ENCODE measurements around the gene SOX1.

DNA sequence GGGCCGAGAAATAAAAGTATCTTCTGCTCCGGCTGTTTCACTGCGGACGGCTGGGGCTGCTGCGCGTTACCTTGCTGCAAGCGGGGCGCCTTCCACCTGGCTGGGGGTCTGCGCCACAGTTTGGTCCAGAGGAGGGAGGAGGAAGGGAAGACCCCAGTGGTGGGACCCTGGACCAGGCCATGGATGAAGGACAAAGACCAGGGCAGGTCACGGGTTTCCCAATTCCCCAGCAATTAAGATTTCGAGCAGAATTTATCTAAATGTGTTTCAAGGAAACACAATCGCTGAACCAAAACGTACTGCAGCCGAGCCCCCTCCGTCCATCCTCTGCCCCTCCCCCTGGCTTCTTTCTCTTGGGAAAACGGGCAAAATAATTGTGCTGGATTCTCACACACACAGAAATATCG, 2.9 kb downstream of the SOX1 start:
- TF ChIP-seq, protein P1, sequence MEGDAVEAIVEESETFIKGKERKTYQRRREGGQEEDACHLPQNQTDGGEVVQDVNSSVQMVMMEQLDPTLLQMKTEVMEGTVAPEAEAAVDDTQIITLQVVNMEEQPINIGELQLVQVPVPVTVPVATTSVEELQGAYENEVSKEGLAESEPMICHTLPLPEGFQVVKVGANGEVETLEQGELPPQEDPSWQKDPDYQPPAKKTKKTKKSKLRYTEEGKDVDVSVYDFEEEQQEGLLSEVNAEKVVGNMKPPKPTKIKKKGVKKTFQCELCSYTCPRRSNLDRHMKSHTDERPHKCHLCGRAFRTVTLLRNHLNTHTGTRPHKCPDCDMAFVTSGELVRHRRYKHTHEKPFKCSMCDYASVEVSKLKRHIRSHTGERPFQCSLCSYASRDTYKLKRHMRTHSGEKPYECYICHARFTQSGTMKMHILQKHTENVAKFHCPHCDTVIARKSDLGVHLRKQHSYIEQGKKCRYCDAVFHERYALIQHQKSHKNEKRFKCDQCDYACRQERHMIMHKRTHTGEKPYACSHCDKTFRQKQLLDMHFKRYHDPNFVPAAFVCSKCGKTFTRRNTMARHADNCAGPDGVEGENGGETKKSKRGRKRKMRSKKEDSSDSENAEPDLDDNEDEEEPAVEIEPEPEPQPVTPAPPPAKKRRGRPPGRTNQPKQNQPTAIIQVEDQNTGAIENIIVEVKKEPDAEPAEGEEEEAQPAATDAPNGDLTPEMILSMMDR (IDR thresholded peaks at IDR 0.05), result no peak
- TF ChIP-seq POLR2A (IDR thresholded peaks at IDR 0.05), result no peak
